DMS153 treated with DMSO at 0.1 percent for 48 hours (cell line): ENCODE data around the gene CAPS2.
"Not testable (repeated sequence)": the region's sequence is repeated elsewhere in the genome, so short reads cannot be mapped to it uniquely, and the experiment has no call there.

ENCODE experiments used
- DNase-seq: peaks from one replicate; lab custom pipeline; 2025; ENCODE audit not compliant: unreplicated experiment; lab: John Stamatoyannopoulos, UW

Gene CAPS2

DNA sequence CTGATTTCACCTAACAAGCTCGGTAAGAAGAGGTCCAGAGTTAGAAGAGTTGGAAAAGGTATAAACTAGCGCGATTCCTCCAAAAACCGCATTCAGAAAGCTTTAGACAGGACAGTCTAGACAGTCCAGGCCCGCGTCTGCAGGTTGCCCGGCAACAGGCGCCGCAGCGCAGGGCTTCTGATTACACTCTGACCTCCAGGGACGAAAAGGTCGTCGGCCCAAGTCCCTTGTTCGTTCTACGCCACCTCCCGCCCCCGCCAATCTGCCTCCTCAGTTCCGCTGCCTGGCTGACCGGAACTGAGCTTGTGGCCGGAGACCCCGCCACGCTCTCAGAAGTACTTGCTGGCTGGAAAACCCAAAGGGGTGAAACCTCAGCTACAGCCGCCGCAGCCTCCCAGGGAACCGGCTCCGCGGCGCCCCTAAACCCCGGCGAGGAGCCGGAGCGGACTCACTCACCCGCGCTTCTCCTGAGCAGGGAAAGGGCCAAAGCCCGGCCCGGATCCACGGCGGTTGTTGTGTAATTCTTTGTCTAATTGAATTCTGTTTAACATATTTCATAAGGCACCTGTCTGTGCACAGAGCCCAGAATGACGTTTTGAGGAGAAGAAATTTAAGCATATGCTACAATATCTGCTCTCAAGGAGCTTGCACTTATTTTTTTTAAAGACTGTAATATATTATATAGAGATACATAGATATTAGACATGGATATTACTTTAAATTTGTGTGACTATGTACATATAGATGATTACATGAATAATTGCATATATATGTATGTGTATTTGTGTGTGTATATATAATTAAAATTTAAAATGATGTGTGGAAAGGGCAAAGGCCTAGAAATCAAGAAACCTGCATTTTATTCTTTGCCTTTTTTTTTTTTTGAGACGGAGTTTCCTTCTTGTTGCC lies at the start of gene CAPS2:
TSS of gene CAPS2 (minus strand) at position 407 of the 909 bp plus-strand sequence. CDS start 3,826 bp downstream, outside the sequence.
- DNase-seq: peak; percentile 74

DNA sequence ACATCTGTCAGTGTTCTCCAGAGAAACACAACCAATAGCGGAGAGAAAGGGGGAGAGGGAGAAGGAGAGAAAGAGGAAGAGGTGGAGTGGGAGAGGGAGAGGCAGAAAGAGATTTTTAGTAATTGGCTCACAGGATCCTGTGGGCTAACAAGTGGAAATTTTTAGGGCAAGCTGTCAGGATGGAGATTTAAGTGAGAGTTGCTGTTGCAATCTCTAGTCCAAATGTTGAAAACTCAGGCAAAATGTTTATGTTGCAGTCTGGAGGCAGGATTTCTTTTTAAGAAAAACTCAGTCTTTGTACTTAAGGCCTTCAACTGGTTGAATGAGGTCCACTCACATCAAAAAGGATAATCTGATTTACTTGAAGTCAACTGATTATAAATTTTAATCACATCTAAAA lies 48.2 kb upstream of the CAPS2 start:
- DNase-seq: no peak

DNA sequence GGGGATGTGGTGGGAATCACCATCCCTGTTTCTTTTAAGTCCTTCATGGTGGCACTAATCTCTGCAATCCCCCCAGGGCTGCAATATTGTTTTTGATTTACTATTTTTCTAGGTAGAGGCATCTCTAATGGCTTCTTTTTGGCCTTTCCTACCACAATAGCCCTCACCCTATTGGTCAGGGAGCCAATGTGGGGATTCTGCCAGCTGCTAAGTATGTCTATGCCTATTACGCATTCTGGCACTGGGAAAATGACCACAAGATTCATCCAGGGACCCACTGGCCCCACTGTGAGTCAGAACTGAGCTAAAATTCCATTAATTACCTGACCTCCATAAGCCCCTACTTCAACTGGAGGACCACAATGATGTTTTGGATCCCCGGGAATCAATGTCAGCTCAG lies 44.8 kb upstream of the CAPS2 start:
- DNase-seq: no peak

DNA sequence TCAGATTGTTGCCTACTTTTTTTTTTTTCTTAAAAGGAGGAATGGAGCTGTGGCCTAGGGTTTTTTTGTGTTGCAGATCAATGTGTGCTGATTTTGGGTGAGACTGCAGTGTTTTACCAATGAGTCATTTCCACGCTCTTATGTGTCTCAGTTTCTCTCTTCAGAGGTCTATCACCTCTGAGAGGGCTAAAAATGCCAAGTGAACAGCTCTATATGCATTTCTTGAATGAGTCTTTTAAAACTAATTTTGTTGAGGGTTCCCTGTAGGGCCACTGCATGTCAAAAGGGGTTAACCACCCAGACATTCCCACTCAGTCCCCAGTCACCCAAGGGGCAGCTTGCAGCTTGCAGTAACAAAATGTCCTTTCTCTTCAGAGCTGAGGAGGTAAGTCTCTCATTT lies 36.5 kb upstream of the CAPS2 start:
- no peak for DNase-seq

DNA sequence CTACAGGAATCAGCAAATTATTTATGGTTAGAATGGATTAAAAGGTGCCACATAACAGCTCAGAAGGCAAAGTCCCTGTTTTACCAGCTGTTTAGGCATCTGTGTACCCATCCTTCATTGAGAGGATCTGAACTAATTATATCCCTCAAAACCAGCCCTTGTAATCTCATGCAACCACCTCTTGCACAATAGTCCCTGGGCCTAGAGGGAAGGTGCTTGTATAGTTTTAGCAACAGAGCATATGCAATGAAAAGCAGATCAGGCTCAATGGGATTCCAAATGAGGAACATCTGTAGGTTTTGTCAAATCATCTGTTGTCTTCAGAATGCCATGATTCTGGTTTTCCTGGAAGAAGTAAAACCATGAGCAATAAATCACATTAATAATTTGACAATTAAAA lies 34.8 kb upstream of the CAPS2 start:
- no peak for DNase-seq

DNA sequence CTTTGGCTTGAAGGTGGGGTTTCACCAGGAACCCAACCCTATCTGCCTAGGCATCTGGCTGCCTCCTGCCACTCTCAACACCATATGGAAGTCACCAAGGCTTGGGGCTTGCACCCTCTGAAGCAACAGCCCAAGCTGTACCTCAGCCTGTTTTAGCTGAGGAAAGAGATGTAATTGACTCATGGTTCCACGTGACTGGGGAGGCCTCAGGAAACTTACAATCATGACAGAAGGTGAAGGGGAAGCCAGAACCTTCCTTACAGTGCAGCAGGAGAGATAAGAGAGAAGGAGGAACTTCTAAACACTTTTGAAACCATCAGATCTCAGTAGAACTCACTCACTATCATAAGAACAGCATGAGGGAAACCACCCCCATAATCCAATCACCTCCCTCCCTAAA lies 31.3 kb upstream of the CAPS2 start:
- DNase-seq: no peak

GRCh38 chr12:75360920-75361319 lies 30.8 kb upstream of the CAPS2 start:
- no peak for DNase-seq

DNA sequence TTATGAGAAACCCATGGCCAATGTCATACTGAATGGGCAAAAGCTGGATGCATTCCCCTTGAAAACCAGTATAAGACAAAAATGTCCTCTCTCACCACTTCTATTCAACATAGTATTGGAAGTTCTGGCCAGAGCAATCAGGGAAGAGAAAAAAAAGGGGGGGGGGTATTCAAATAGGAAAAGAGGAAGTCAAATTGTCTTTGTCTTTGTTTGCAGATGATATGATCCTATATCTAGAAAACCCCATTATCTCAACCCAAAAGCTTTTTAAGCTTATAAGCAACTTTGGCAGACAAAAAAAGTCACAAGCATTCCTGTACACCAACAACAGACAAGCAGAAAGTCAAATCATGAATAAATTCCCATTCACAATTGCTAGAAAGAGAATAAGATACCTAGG lies 23.9 kb upstream of the CAPS2 start:
- no peak for DNase-seq

GRCh38 chr12:75350413-75350812 lies 20.3 kb upstream of the CAPS2 start:
- DNase-seq: no peak

- no peak for DNase-seq
Observed at GRCh38 chr12:75349946-75350345, 19.8 kb upstream of the CAPS2 start.

GRCh38 chr12:75346215-75346614 lies 16.1 kb upstream of the CAPS2 start:
- not testable (repeated sequence) for DNase-seq

GRCh38 chr12:75345531-75345930 lies 15.4 kb upstream of the CAPS2 start:
- no peak for DNase-seq

GRCh38 chr12:75341873-75342272 lies 11.7 kb upstream of the CAPS2 start:
- no peak for DNase-seq

DNA sequence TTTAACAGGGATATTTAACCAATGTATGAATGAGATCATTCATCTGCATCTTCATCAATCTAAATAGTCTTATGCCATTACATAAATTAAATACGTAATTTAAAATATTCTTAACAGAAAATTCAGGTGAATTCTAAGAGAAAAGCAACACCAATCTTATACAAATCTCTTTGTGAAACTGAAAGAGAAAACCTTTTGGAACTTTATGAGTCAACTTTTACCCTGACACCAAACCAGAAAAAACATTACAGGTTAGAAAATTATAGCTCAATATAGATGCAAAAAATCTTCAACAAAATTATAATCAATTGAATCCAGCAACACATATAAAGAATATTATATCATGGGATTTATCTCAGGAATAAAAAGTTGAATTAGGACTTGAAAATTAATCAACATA lies 7.8 kb upstream of the CAPS2 start:
- no peak for DNase-seq

- peak; percentile 40 for DNase-seq
Observed at GRCh38 chr12:75334384-75335030, 4.4 kb upstream of the CAPS2 start, which contains the start of gene GLIPR1L1. GLIPR1L1 (plus strand) TSS chr12:75334670; CDS start chr12:75334729, 59 bp downstream.

DNA sequence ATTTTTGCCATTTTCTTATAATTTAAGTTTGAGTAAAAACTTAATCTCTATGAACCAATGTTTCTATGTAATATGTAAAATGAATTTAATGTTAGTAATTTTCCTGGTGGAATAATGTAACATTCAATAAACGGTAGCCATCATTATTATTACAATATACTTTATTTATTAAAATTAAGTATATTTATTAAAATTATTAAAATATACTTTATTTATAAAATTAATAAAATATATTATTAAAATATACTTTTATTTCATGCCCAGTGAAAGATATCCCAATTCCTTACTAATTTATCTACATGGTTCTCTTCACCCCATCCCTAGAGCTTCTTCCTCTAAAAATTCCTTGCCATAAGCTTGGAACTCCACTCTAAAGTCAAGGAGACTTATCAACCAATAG lies 2.5 kb downstream of the CAPS2 start:
- DNase-seq: no peak

DNA sequence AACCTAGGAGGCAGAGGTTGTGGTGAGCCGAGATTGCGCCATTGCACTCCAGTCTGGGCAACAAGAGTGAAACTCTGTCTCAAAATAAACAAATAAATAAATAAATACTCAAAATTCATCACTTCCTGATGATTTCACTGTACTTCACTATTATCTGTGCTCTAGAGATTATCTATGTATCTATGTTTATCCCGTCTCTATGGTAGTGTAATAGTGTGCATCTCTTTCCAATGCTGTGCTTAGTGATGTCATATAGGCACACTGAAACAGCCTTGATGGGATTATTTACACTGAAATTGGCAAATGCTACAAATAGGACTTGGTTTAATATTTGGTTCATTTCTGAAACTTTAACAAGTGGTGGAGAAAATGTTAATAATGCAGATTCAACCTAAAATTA lies 6.5 kb downstream of the CAPS2 start:
- DNase-seq: no peak

- DNase-seq: no peak
Observed at GRCh38 chr12:75322464-75322863, 7.7 kb downstream of the CAPS2 start.

- no peak for DNase-seq
Observed at GRCh38 chr12:75317784-75318183, 12.3 kb downstream of the CAPS2 start.

DNA sequence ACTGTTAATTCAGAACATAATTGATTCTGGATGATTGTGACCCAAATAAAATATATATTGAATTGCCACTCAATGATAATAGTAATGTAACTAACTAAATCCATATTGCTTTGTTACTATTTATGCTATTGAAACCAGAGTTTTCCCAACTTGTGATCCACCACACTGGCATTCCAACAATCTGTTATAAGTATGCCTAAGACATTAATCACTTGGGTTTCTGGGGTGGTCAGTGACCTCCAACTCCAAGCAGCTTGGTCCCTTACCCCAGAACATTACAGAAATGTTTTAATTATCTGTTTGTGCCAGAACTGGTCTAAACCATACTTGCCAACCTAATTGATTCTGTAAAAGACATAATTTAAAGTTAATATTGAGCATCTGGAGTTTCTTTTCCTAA lies 14.6 kb downstream of the CAPS2 start:
- no peak for DNase-seq

DNA sequence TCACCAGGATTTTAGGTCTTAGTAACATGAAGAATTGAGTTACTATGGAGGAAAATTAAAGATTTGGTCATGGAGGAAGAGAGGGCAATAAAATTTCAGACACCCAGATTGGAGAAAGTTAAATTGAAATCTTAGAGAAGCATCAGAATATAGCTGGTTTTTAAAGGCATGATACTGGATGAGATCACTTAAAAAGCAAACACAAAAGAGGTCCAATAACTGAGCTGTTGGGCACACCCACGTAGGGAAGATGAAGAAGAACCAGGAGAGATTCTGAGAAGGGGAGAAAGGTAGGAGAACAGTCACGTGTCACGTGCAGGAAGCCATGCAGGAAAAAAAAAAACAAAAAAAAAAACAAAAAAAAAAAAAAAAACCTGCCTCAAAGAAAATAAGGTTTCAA lies 18.8 kb downstream of the CAPS2 start:
- no peak for DNase-seq

- no peak for DNase-seq
Observed at GRCh38 chr12:75308279-75308678, 21.8 kb downstream of the CAPS2 start.
